ENCODE measurements around the gene POLR1H. TPM values are rescaled to one million over a fixed set of nuclear protein-coding genes. Genes with fewer than 3 reads are reported as not detected.

POLR1H gene
- total RNA-seq, 2 donors from 2014 or later = 77.1 to 81.9 TPM

DNA sequence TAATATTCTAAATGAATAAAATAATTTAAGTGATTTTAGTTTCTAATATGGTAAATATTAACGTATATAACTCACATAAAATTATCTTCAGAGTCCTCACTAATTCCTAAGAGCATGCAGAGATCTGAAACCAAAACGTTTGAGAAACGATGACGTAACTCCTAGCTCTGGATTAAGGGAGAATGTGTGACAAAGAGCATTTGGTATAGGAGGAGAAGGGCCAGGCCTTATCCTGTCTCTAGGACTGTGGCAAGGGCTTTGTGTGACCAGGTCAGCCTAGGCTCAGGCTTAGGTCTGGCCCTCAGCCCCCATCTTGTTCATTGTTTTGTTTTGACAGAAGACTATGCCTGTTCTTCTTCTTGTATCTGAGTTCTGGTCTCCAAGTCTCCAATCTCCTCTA is 19.2 kb upstream of the POLR1H start:
- no peak overlapping the region for H3K27ac Mint-ChIP-seq
- no peaks in the 10 kb centered on the region for H3K27me3 Mint-ChIP-seq (ENCODE audit: low read depth)
- no peak for ATAC-seq (replicated peaks in 1 of 2)
- H3K4me3 Mint-ChIP-seq = no peak overlapping the region
- H3K36me3 Mint-ChIP-seq (ENCODE audit: insufficient read depth in 2 of 2) = no peaks in the 10 kb centered on the region
- H3K4me1 Mint-ChIP-seq (ENCODE audit: low read depth) = peaks cover 12% of the 10 kb centered on the region
- no peak for DNase-seq
- no peaks in the 10 kb centered on the region for H3K9me3 Mint-ChIP-seq

GRCh38 chr6:30042476-30042875 is 18.6 kb upstream of the POLR1H start:
- Mint-ChIP-seq H3K4me3 (no peak overlapping the region), H3K36me3 (ENCODE audit: insufficient read depth in 2 of 2) (no peaks in the 10 kb centered on the region), H3K4me1 (ENCODE audit: low read depth) (peaks cover 19% of the 10 kb centered on the region), H3K27ac (no peak overlapping the region), H3K27me3 (ENCODE audit: low read depth) (no peaks in the 10 kb centered on the region), H3K9me3 (no peaks in the 10 kb centered on the region)
- DNase-seq = no peak
- ATAC-seq (replicated peaks in 1 of 2) = no peak

GRCh38 chr6:30042914-30043313 is 18.2 kb upstream of the POLR1H start:
- ATAC-seq (replicated peaks in 1 of 2) = no peak
- H3K36me3 Mint-ChIP-seq (ENCODE audit: insufficient read depth in 2 of 2) = no peaks in the 10 kb centered on the region
- DNase-seq = no peak
- H3K27me3 Mint-ChIP-seq (ENCODE audit: low read depth) = no peaks in the 10 kb centered on the region
- no peaks in the 10 kb centered on the region for H3K9me3 Mint-ChIP-seq
- H3K4me1 Mint-ChIP-seq (ENCODE audit: low read depth) = peaks cover 19% of the 10 kb centered on the region
- H3K4me3 Mint-ChIP-seq = no peak overlapping the region
- H3K27ac Mint-ChIP-seq = no peak overlapping the region

GRCh38 chr6:30043744-30044143 is 17.3 kb upstream of the POLR1H start:
- no peaks in the 10 kb centered on the region for H3K27me3 Mint-ChIP-seq (ENCODE audit: low read depth)
- H3K36me3 Mint-ChIP-seq (ENCODE audit: insufficient read depth in 2 of 2) = no peaks in the 10 kb centered on the region
- no peaks in the 10 kb centered on the region for H3K9me3 Mint-ChIP-seq
- no peak overlapping the region for H3K4me3 Mint-ChIP-seq
- DNase-seq (no peak), ATAC-seq (replicated peaks in 1 of 2) (no peak)
- H3K27ac Mint-ChIP-seq = no peak overlapping the region
- H3K4me1 Mint-ChIP-seq (ENCODE audit: low read depth) = peaks cover 19% of the 10 kb centered on the region

DNA sequence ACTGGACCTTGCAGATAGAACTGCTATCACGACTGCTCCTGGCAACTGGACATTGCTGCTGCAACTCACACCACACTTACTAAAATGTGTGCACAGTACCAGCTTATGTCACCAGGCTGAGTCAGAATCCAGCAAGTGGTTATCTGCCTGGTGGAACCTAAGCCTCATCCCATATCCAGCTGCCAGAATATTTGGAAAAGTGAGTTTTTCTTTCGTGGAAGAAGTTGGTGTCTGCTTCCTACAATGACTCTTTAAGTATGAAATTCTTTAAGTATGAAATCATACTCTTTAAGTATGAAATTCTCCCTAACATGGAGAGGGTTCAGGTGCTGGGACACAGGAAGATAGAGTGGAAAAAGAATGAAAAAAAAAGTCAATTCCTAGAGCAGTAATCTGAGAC is 16.4 kb upstream of the POLR1H start:
- ATAC-seq (replicated peaks in 1 of 2) = no peak
- no peaks in the 10 kb centered on the region for H3K27me3 Mint-ChIP-seq (ENCODE audit: low read depth)
- H3K27ac Mint-ChIP-seq = no peak overlapping the region
- peaks cover 19% of the 10 kb centered on the region for H3K4me1 Mint-ChIP-seq (ENCODE audit: low read depth)
- H3K4me3 Mint-ChIP-seq = no peak overlapping the region
- no peak for DNase-seq
- H3K36me3 Mint-ChIP-seq (ENCODE audit: insufficient read depth in 2 of 2) = peaks cover 0 to 1% of the 10 kb centered on the region in 2 donors
- no peaks in the 10 kb centered on the region for H3K9me3 Mint-ChIP-seq

DNA sequence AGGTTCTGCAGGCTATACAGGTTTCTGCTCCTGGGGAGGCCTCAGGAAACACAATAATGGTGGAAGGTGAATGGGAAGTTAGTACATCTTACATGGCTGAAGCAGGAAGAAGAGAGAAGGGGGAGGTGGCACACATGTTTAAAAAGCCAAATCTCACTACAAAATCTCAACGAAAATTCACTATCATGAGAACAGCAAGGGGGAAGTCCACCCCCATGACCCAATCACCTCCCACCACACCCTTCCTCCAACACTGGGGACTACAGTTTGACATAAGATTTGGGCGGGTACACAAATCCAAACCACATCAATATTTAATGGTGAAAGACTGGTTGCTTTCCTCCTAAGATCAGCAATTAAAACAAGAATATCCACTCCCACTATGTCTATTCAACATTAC is 13.8 kb upstream of the POLR1H start:
- Mint-ChIP-seq H3K27me3 (ENCODE audit: low read depth) (no peaks in the 10 kb centered on the region), H3K27ac (no peak overlapping the region), H3K9me3 (no peaks in the 10 kb centered on the region), H3K36me3 (ENCODE audit: insufficient read depth in 2 of 2) (peaks cover 0 to 3% of the 10 kb centered on the region in 2 donors), H3K4me1 (ENCODE audit: low read depth) (peaks cover 18% of the 10 kb centered on the region), H3K4me3 (no peak overlapping the region)
- DNase-seq = no peak
- ATAC-seq (replicated peaks in 1 of 2) = no peak

GRCh38 chr6:30053682-30054081 is 7.4 kb upstream of the POLR1H start:
- Mint-ChIP-seq H3K9me3 (no peaks in the 10 kb centered on the region), H3K36me3 (ENCODE audit: insufficient read depth in 2 of 2) (peaks cover 0 to 4% of the 10 kb centered on the region in 2 donors), H3K4me3 (no peak overlapping the region), H3K27me3 (ENCODE audit: low read depth) (no peaks in the 10 kb centered on the region), H3K27ac (no peak overlapping the region), H3K4me1 (ENCODE audit: low read depth) (no peaks in the 10 kb centered on the region)
- ATAC-seq (replicated peaks in 1 of 2) (no peak), DNase-seq (no peak)

- no peaks in the 10 kb centered on the region for H3K27me3 Mint-ChIP-seq (ENCODE audit: low read depth)
Observed at GRCh38 chr6:30055513-30055912, 5.6 kb upstream of the POLR1H start.

DNA sequence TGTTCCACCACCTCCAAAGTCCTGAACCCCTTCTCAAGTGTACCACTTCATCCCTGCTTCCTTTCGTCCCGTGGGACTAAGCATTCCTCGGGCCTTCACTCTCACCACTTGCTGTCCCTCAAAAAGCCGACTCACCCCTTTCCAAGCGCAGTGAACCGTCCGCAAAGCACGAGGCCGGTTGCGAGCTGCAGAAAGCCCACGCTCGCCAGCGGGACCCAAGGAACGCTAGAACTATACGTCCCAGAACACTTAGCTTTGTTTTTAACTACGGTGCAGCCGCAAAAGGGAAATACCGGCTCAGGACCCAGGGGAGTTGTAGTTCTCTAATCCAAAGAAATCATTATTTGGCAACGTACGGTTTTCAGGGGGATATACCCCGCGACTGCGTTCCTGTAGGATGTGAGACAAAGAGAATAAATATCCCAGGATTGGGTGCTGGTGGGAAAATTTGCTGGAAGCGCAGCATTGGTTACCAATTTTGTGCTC is 416 bp upstream of the POLR1H start:
- no peaks in the 10 kb centered on the region for H3K27me3 Mint-ChIP-seq (ENCODE audit: low read depth)
- ATAC-seq (replicated peaks in 1 of 2) (peak; percentile 14 to 31), DNase-seq (peak; percentile 31 to 37)
- peak overlapping the region; percentile 93 to 94 for H3K4me3 Mint-ChIP-seq
- H3K9me3 Mint-ChIP-seq = peaks cover 0 to 1% of the 10 kb centered on the region in 2 donors
- H3K27ac Mint-ChIP-seq = peak overlapping the region; percentile 94
- peaks cover 10 to 19% of the 10 kb centered on the region in 2 donors for H3K36me3 Mint-ChIP-seq (ENCODE audit: insufficient read depth in 2 of 2)
- peaks cover 24% of the 10 kb centered on the region for H3K4me1 Mint-ChIP-seq (ENCODE audit: low read depth)

More at GRCh38 chr6:30055513-30055912, 5.6 kb upstream of the POLR1H start:
- no peak overlapping the region for H3K4me3 Mint-ChIP-seq
- H3K4me1 Mint-ChIP-seq (ENCODE audit: low read depth) = peaks cover 8% of the 10 kb centered on the region
- no peaks in the 10 kb centered on the region for H3K9me3 Mint-ChIP-seq
- H3K36me3 Mint-ChIP-seq (ENCODE audit: insufficient read depth in 2 of 2) = peaks cover 0 to 1% of the 10 kb centered on the region in 2 donors
- no peak overlapping the region for H3K27ac Mint-ChIP-seq
- DNase-seq (no peak), ATAC-seq (replicated peaks in 1 of 2) (no peak)

- ATAC-seq (replicated peaks in 1 of 2) (peak; percentile 47 to 63), DNase-seq (peak in 1 of 2 donors; percentile 55)
- H3K27ac Mint-ChIP-seq = peak overlapping the region; percentile 94
- H3K36me3 Mint-ChIP-seq (ENCODE audit: insufficient read depth in 2 of 2) = peaks cover 10 to 19% of the 10 kb centered on the region in 2 donors
- H3K4me1 Mint-ChIP-seq (ENCODE audit: low read depth) = peaks cover 32% of the 10 kb centered on the region
- peak overlapping the region; percentile 93 to 94 for H3K4me3 Mint-ChIP-seq
- H3K9me3 Mint-ChIP-seq = peaks cover 0 to 1% of the 10 kb centered on the region in 2 donors
- no peaks in the 10 kb centered on the region for H3K27me3 Mint-ChIP-seq (ENCODE audit: low read depth)
Observed at GRCh38 chr6:30061858-30062458, 893 bp downstream of the POLR1H start.

DNA sequence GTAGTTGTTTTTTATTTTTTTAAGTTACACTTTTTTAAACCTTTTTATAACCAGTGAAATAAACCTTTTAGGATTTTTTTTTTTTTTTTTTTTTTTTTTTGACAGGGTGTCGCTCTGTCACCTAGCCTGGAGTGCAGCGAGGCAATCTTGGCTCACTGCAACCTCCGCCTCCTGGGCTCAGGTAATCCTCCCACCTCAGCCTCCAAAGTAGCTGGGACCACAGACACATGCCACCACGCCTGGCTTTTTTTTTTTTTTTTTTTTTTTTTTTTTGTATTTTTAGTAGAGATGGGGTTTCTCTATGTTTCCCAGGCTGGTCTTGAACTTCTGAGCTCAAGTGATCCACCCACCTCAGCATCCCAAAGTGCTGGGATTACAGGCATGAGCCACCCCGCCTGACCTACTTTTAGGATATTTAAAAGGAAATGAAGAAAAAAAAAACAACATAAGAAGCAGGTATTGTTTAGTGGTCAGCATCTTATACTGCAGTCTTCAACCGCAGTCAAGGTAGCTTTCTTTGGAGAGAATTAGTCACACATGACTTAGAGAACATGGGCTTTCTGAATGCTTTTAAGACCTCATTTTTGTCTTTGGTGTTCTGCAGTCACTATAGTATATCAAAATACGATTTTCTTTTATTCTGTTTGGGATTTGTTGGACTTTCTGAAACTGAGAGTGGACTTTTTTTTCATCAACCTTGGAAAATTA is 1.6 kb downstream of the POLR1H start:
- DNase-seq = no peak
- peak overlapping the region; percentile 93 to 94 for H3K4me3 Mint-ChIP-seq
- peak overlapping the region; percentile 94 for H3K27ac Mint-ChIP-seq
- peaks cover 36% of the 10 kb centered on the region for H3K4me1 Mint-ChIP-seq (ENCODE audit: low read depth)
- H3K36me3 Mint-ChIP-seq (ENCODE audit: insufficient read depth in 2 of 2) = peaks cover 12 to 19% of the 10 kb centered on the region in 2 donors
- no peaks in the 10 kb centered on the region for H3K27me3 Mint-ChIP-seq (ENCODE audit: low read depth)
- peaks cover 0 to 1% of the 10 kb centered on the region in 2 donors for H3K9me3 Mint-ChIP-seq
- ATAC-seq (replicated peaks in 1 of 2) = no peak

GRCh38 chr6:30063315-30063714 is 2.2 kb downstream of the POLR1H start:
- ATAC-seq (replicated peaks in 1 of 2) = no peak
- Mint-ChIP-seq H3K27ac (peak overlapping the region; percentile 75), H3K27me3 (ENCODE audit: low read depth) (no peaks in the 10 kb centered on the region), H3K4me1 (ENCODE audit: low read depth) (peaks cover 43% of the 10 kb centered on the region), H3K4me3 (peak overlapping the region; percentile 14 to 66), H3K36me3 (ENCODE audit: insufficient read depth in 2 of 2) (peaks cover 12 to 19% of the 10 kb centered on the region in 2 donors), H3K9me3 (peaks cover 0 to 1% of the 10 kb centered on the region in 2 donors)
- no peak for DNase-seq

DNA sequence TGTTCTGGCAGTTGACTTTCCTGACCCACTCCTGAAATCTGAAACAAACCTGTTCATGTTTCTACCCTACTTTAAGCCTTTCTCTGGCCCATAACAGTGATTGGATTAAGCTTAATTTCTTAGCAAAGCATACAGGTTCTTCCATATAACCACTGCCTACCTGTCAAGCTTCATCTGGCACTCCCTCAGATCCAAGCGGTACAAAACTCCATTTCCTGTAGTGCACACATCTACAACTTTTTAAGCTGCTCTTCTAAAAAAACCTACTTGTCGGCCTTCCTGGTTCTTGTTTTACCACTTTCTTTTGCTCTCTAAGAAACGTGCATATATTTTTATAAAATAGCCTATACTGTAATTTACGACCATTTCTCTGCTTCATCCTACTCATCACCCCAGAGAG is 5.0 kb downstream of the POLR1H start:
- Mint-ChIP-seq H3K36me3 (ENCODE audit: insufficient read depth in 2 of 2) (peaks cover 15 to 26% of the 10 kb centered on the region in 2 donors), H3K4me1 (ENCODE audit: low read depth) (peaks cover 50% of the 10 kb centered on the region), H3K9me3 (peaks cover 0 to 1% of the 10 kb centered on the region in 2 donors), H3K27me3 (ENCODE audit: low read depth) (peaks cover 12% of the 10 kb centered on the region), H3K4me3 (peak overlapping the region; percentile 93 to 99), H3K27ac (peak overlapping the region; percentile 99)
- DNase-seq = no peak
- ATAC-seq (replicated peaks in 1 of 2) = no peak

Measured in activated T-cell treated with anti-CD3 and anti-CD28 coated beads, Interleukin-2, amount 50 U/mL, for 72 hours (primary cell).